Mesenchymal stem cell (in vitro differentiated cells and primary cell): ENCODE data around the gene OSM.

Experiments used
- DNase-seq: peaks from one replicate; pipeline ENCODE4 v3.0.0-alpha.2; 2013
- H2AFZ ChIP-seq: one replicate; pipeline ENCODE4 v1.6.1; 2013; ENCODE audit warnings: low read depth, mild to moderate bottlenecking, control low read depth, inconsistent platforms, low read length, moderate library complexity
- H2AK5ac ChIP-seq: 2 replicates; pipeline ENCODE4 v1.6.1; 2013; ENCODE audit warnings: low read length, moderate library complexity, mild to moderate bottlenecking, inconsistent platforms; ENCODE audit not compliant: severe bottlenecking
- H2BK120ac ChIP-seq: one replicate; pipeline ENCODE4 v1.6.1; 2013; ENCODE audit warnings: low read depth, mild to moderate bottlenecking, inconsistent platforms, low read length, moderate library complexity
- H2BK12ac ChIP-seq, 2 experiments: one replicate each; pipeline ENCODE4 v1.6.1; 2013; ENCODE audit warnings: inconsistent platforms in 2 of 2, low read length in 2 of 2, mild to moderate bottlenecking in 2 of 2, moderate library complexity in 2 of 2, control low read depth in 1 of 2
- H2BK15ac ChIP-seq: one replicate; pipeline ENCODE4 v1.6.1; 2013; ENCODE audit warnings: mild to moderate bottlenecking, low read depth, inconsistent platforms; ENCODE audit not compliant: poor library complexity, severe bottlenecking
- H2BK5ac ChIP-seq: 2 replicates; pipeline ENCODE4 v1.6.1; 2013; ENCODE audit warnings: low read depth, mild to moderate bottlenecking, low read length, control low read depth, inconsistent platforms; ENCODE audit not compliant: poor library complexity, severe bottlenecking
- H3K14ac ChIP-seq, 2 experiments: one replicate each; pipeline ENCODE4 v1.6.1; 2013; ENCODE audit warnings: inconsistent platforms in 2 of 2, low read length in 2 of 2, control low read depth in 1 of 2, mild to moderate bottlenecking in 1 of 2, moderate library complexity in 1 of 2
- H3K18ac ChIP-seq, 2 experiments: one replicate each; pipeline ENCODE4 v1.6.1; 2013; ENCODE audit warnings: inconsistent platforms in 2 of 2, low read length in 2 of 2, control low read depth in 1 of 2, low read depth in 1 of 2, mild to moderate bottlenecking in 1 of 2
- H3K23ac ChIP-seq, 2 experiments: one replicate each; pipeline ENCODE4 v1.6.1; 2013; ENCODE audit warnings: inconsistent platforms in 2 of 2, low read length in 2 of 2, mild to moderate bottlenecking in 2 of 2, moderate library complexity in 2 of 2, control low read depth in 1 of 2
- H3K27ac ChIP-seq: 2 replicates; pipeline ENCODE4 v1.5.1; 2013; ENCODE audit warnings: mild to moderate bottlenecking, moderate library complexity, low read length, control low read depth, inconsistent platforms; ENCODE audit not compliant: poor library complexity, severe bottlenecking
- H3K27me3 ChIP-seq, 2 experiments: 2 replicates each; pipeline versions ENCODE4 v1.6.1 to v1.7.0; 2013; ENCODE audit warnings: low read length in 2 of 2, mild to moderate bottlenecking in 2 of 2, moderate library complexity in 2 of 2, control low read depth in 1 of 2, inconsistent platforms in 1 of 2; ENCODE audit not compliant: control insufficient read depth in 1 of 2, insufficient read depth in 1 of 2
- H3K36me3 ChIP-seq, 2 experiments: 2 replicates each; pipeline versions ENCODE4 v1.6.1 to v1.7.0; 2013; ENCODE audit warnings: low read length in 2 of 2, control low read depth in 1 of 2, inconsistent platforms in 1 of 2, low read depth in 1 of 2, mild to moderate bottlenecking in 1 of 2; ENCODE audit not compliant: insufficient read depth in 2 of 2, control insufficient read depth in 1 of 2
- H3K4ac ChIP-seq, 2 experiments: one replicate each; pipeline ENCODE4 v1.6.1; 2013; ENCODE audit warnings: inconsistent platforms in 2 of 2, low read length in 2 of 2, mild to moderate bottlenecking in 2 of 2, moderate library complexity in 2 of 2, control low read depth in 1 of 2, low read depth in 1 of 2
- H3K4me1 ChIP-seq: 2 replicates; pipeline ENCODE4 v1.6.1; 2013; ENCODE audit warnings: low read depth, low read length, control low read depth; ENCODE audit not compliant: control insufficient read depth, insufficient read depth
- H3K4me2 ChIP-seq: 2 replicates; pipeline ENCODE4 v1.6.1; 2013; ENCODE audit warnings: low read length, mild to moderate bottlenecking, inconsistent platforms; ENCODE audit not compliant: poor library complexity, severe bottlenecking
- H3K4me3 ChIP-seq, 2 experiments: 2 replicates each; pipeline versions ENCODE4 v1.5.1 to v1.7.0; 2013; ENCODE audit warnings: low read length in 2 of 2, mild to moderate bottlenecking in 2 of 2, control low read depth in 1 of 2, low read depth in 1 of 2; ENCODE audit not compliant: insufficient read depth in 1 of 2
- H3K79me1 ChIP-seq: replicated peaks from 2 replicates; pipeline ENCODE4 v1.6.1; 2013; ENCODE audit warnings: mild to moderate bottlenecking, control low read depth, low read length, inconsistent platforms; ENCODE audit not compliant: poor library complexity, severe bottlenecking
- H3K9ac ChIP-seq: 2 replicates; pipeline ENCODE4 v1.7.0; 2013; ENCODE audit warnings: mild to moderate bottlenecking, low read length, moderate library complexity
- H3K9me3 ChIP-seq: 2 replicates; pipeline ENCODE4 v1.7.0; 2013; ENCODE audit warnings: mild to moderate bottlenecking, low read length; ENCODE audit not compliant: control insufficient read depth
- H4K8ac ChIP-seq: one replicate; pipeline ENCODE4 v1.6.1; 2013; ENCODE audit warnings: inconsistent platforms, mild to moderate bottlenecking, low read length, moderate library complexity
- H4K91ac ChIP-seq: one replicate; pipeline ENCODE4 v1.6.1; 2013; ENCODE audit warnings: mild to moderate bottlenecking, low read length, inconsistent platforms
- WGBS: methylation state at CpG from one replicate; pipeline ENCODE4 v1.1.7; 2013; ENCODE audit warnings: mixed read lengths; 5-methylcytosine and 5-hydroxymethylcytosine counted together

The OSM gene

DNA sequence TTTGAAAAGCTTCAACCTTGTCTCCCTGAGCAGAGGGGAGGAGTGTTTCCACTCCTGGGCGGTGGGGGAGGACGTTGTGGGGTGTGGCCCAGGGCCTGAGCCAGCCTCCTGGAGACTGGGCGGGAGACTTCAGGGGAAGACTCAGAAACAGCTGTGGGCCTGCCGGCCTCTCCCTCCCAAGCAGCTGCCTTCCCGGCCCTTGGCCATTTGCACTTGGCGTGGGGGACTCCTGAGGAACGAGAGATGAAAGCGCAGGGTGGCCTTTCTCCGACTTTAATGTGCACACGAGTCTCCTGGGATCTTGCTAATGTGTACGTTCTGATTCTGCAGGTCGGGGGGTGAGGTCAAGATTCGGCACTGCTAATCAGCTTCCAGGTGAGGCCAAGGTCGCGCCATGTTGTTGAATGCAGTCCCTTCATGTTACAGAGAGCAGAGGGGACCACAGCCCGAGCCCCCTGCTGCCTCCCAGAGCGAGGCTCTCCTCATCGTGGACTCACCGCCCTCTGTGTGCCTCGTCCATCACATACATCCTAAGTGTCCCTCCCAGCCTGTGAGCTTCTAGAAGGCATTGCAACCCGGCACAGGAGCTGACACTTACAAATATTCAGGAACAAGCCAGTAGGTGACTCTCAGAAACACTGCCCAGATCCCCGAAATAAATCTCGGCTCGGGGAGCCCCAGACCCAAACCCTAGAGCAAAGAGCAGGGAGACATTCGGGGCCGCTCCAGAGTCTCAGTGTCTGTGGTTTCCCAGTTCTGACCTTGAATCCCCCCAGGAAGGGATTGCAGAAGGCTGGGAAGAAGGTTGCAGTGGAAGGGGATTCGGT is 27.8 kb downstream of the OSM start:
- no peak overlapping the region for H2BK15ac ChIP-seq
- H2BK12ac ChIP-seq: peak overlapping the region in 1 of 2 experiments; percentile 7
- H3K9ac ChIP-seq: no peak overlapping the region
- H3K4me3 ChIP-seq: no peak overlapping the region
- peaks cover 2% of the 10 kb centered on the region for H3K79me1 ChIP-seq
- H3K23ac ChIP-seq: no peak overlapping the region
- no peak overlapping the region for H3K14ac ChIP-seq
- no peaks in the 10 kb centered on the region for H3K27me3 ChIP-seq
- peak overlapping the region; percentile 62 for H4K91ac ChIP-seq
- H4K8ac ChIP-seq: peak overlapping the region; percentile 50
- peaks cover 70% of the 10 kb centered on the region for H3K4me1 ChIP-seq
- H3K9me3 ChIP-seq: no peaks in the 10 kb centered on the region
- H3K18ac ChIP-seq: peak overlapping the region in 1 of 2 experiments; percentile 26
- peak overlapping the region; percentile 81 for H2AK5ac ChIP-seq
- peak overlapping the region; percentile 25 for H2BK5ac ChIP-seq
- peak; percentile 46 for DNase-seq
- peaks cover 22 to 41% of the 10 kb centered on the region in 2 experiments for H3K36me3 ChIP-seq
- H2BK120ac ChIP-seq: no peak overlapping the region
- no peak overlapping the region for H3K4me2 ChIP-seq
- 71% methylated on average over 27 of the region's 27 CpGs for WGBS
- H3K27ac ChIP-seq: peak overlapping the region; percentile 78
- H3K4ac ChIP-seq: no peak overlapping the region
- no peak overlapping the region for H2AFZ ChIP-seq

DNA sequence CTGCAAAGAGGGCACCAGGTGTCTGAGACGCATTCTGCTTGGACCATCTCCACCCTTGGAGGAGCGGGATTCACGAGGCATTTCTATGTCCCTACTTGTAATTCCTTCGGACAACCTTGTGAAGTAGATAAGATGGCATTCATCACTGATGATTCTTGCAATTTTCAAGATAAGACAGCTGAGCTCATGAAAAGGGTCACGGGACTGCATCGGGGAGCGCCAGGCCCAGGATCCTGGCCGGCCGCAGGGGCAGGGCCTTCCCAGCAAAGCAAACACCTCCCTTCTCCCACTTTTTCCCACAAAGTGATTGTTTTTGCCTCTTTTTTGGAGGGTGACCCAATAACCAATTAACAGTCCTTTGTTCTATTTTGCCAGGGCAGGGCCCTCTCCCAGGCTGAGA is 28.5 kb downstream of the OSM start:
- H4K8ac ChIP-seq: no peak overlapping the region
- peak overlapping the region; percentile 78 for H3K27ac ChIP-seq
- H2BK15ac ChIP-seq: peak overlapping the region; percentile 60
- WGBS: 98% methylated on average over 9 of the region's 9 CpGs
- H2BK12ac ChIP-seq: peak overlapping the region in 1 of 2 experiments; percentile 60
- H3K4ac ChIP-seq: no peak overlapping the region
- H3K9me3 ChIP-seq: no peaks in the 10 kb centered on the region
- no peaks in the 10 kb centered on the region for H3K27me3 ChIP-seq
- no peak overlapping the region for H3K4me3 ChIP-seq
- H3K36me3 ChIP-seq: peaks cover 15 to 34% of the 10 kb centered on the region in 2 experiments
- peak overlapping the region in 1 of 2 experiments; percentile 61 for H3K18ac ChIP-seq
- H3K4me1 ChIP-seq: peaks cover 64% of the 10 kb centered on the region
- peak overlapping the region; percentile 26 for H2BK5ac ChIP-seq
- H2AK5ac ChIP-seq: peak overlapping the region; percentile 100
- DNase-seq: no peak
- H3K9ac ChIP-seq: no peak overlapping the region
- H3K79me1 ChIP-seq: peaks cover 2% of the 10 kb centered on the region
- H2AFZ ChIP-seq: no peak overlapping the region
- H2BK120ac ChIP-seq: no peak overlapping the region
- peak overlapping the region in 1 of 2 experiments; percentile 41 for H3K14ac ChIP-seq
- H3K4me2 ChIP-seq: no peak overlapping the region
- no peak overlapping the region for H4K91ac ChIP-seq
- no peak overlapping the region for H3K23ac ChIP-seq

DNA sequence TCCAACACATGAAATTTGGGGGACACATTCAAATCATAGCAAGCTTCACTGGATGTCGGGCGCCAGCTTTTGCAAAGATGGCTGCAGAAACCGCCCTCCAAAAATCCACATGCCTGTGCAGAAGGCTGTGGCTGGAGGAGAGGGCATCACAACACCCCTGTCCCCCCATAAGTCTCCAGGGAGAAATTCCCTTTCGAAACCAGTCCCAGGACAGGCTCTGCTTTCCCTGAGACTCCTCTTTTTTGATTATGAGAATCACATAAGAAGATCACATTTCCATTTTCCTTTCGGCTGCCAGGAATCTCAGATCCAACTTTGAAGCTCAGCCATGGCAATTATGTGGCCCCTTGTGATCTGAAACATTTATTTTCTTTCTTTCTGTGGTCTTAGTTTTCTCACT is 29.8 kb downstream of the OSM start:
- peaks cover 2% of the 10 kb centered on the region for H3K79me1 ChIP-seq
- H3K9ac ChIP-seq: no peak overlapping the region
- no peak overlapping the region for H2BK120ac ChIP-seq
- H4K91ac ChIP-seq: no peak overlapping the region
- H2AK5ac ChIP-seq: peak overlapping the region; percentile 100
- peak overlapping the region; percentile 98 for H2BK5ac ChIP-seq
- no peaks in the 10 kb centered on the region for H3K9me3 ChIP-seq
- H3K4me1 ChIP-seq: peaks cover 61% of the 10 kb centered on the region
- no peak overlapping the region for H3K23ac ChIP-seq
- no peak overlapping the region for H3K14ac ChIP-seq
- no peak overlapping the region for H3K4ac ChIP-seq
- H3K27me3 ChIP-seq: peaks cover 0 to 6% of the 10 kb centered on the region in 2 experiments
- no peak overlapping the region for H3K18ac ChIP-seq
- H3K4me2 ChIP-seq: no peak overlapping the region
- no peak overlapping the region for H2BK15ac ChIP-seq
- no peak overlapping the region for H4K8ac ChIP-seq
- no peak overlapping the region for H2AFZ ChIP-seq
- peaks cover 7 to 22% of the 10 kb centered on the region in 2 experiments for H3K36me3 ChIP-seq
- peak overlapping the region; percentile 99 for H3K27ac ChIP-seq
- 97% methylated on average over 5 of the region's 5 CpGs for WGBS
- H2BK12ac ChIP-seq: no peak overlapping the region
- no peak for DNase-seq
- H3K4me3 ChIP-seq: no peak overlapping the region

DNA sequence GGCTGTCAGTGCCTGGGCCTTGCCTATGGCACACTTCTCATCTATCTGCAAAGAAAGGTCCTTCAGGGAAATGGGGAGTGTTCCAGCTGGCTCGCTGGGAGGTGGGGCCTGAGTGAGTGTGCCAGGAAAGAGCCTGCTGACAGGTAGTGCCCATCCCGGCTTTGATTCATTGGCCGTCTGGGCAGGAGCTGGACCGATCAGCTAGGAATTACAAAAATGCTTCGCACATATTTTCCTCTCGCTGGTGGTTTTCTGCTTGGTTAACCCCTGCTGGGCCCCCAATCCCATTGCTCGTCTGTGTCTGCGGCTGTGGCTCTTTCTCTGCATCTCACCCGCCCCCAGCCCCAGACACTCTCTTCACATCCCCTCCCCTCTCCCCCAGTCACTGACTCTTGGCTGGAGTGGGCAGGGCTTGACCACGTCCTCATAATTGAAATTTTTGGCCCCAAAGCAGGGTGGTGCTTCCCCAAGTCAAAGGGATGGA is 30.9 kb downstream of the OSM start:
- no peak overlapping the region for H3K4ac ChIP-seq
- H3K79me1 ChIP-seq: peaks cover 2% of the 10 kb centered on the region
- H3K4me1 ChIP-seq: peaks cover 50% of the 10 kb centered on the region
- 16% methylated on average over 10 of the region's 10 CpGs for WGBS
- H3K9me3 ChIP-seq: no peaks in the 10 kb centered on the region
- no peak overlapping the region for H3K9ac ChIP-seq
- no peak overlapping the region for H3K4me3 ChIP-seq
- H3K18ac ChIP-seq: peak overlapping the region; percentile 24 to 54
- peak overlapping the region; percentile 30 for H4K91ac ChIP-seq
- H3K27me3 ChIP-seq: peaks cover 0 to 6% of the 10 kb centered on the region in 2 experiments
- H2BK15ac ChIP-seq: no peak overlapping the region
- peak overlapping the region; percentile 99 for H3K27ac ChIP-seq
- H2AFZ ChIP-seq: no peak overlapping the region
- H3K36me3 ChIP-seq: peaks cover 2 to 10% of the 10 kb centered on the region in 2 experiments
- no peak overlapping the region for H3K4me2 ChIP-seq
- H3K14ac ChIP-seq: peak overlapping the region in 1 of 2 experiments; percentile 75
- peak overlapping the region; percentile 74 for H4K8ac ChIP-seq
- peak overlapping the region in 1 of 2 experiments; percentile 93 for H2BK12ac ChIP-seq
- no peak overlapping the region for H3K23ac ChIP-seq
- no peak overlapping the region for H2BK120ac ChIP-seq
- DNase-seq: peak; percentile 56
- peak overlapping the region; percentile 98 for H2BK5ac ChIP-seq
- H2AK5ac ChIP-seq: peak overlapping the region; percentile 100
